Suppressor macrophage treated with lipopolysaccharide for 1 hour (primary cell): Measurements from ENCODE around the gene HLA-DOB.

Experiments
- DNase-seq, 3 donors: peaks; one replicate each; pipeline ENCODE4 v3.0.0-alpha.2; 2020 to 2022

Gene HLA-DOB

GRCh38 chr6:32843331-32843978 lies 26.7 kb upstream of the HLA-DOB start:
- peak in 1 of 3 donors; percentile 32 for DNase-seq

- no peak for DNase-seq
Observed at GRCh38 chr6:32842690-32843089, 25.9 kb upstream of the HLA-DOB start.

- no peak for DNase-seq
Observed at GRCh38 chr6:32842021-32842650, 25.3 kb upstream of the HLA-DOB start.

- DNase-seq: no peak
Observed at GRCh38 chr6:32840604-32841246, 23.9 kb upstream of the HLA-DOB start.

GRCh38 chr6:32839356-32839755 lies 22.6 kb upstream of the HLA-DOB start:
- DNase-seq: no peak

- DNase-seq: peak; percentile 97 to 98 (median 97)
Observed at GRCh38 chr6:32838114-32838958, 21.5 kb upstream of the HLA-DOB start, which contains the start of gene TAP2. Gene TAP2, minus strand, starts transcription at chr6:32838739. Its CDS starts 506 bp downstream, at chr6:32838233.

GRCh38 chr6:32837651-32838113 lies 20.9 kb upstream of the HLA-DOB start:
- no peak for DNase-seq

- DNase-seq: no peak
Observed at GRCh38 chr6:32836873-32837272, 20.1 kb upstream of the HLA-DOB start.

GRCh38 chr6:32835167-32835893 lies 18.5 kb upstream of the HLA-DOB start:
- DNase-seq: no peak

- DNase-seq: peak in 2 of 3 donors; percentile 49 to 55
Observed at GRCh38 chr6:32833664-32834063, 16.9 kb upstream of the HLA-DOB start.

- no peak for DNase-seq
Observed at GRCh38 chr6:32832535-32832934, 15.7 kb upstream of the HLA-DOB start.

GRCh38 chr6:32830936-32831335 lies 14.1 kb upstream of the HLA-DOB start:
- no peak for DNase-seq

- no peak for DNase-seq
Observed at GRCh38 chr6:32830017-32830416, 13.2 kb upstream of the HLA-DOB start.

- DNase-seq: peak in 1 of 3 donors; percentile 28
Observed at GRCh38 chr6:32829495-32829894, 12.7 kb upstream of the HLA-DOB start.

GRCh38 chr6:32827025-32827424 lies 10.2 kb upstream of the HLA-DOB start:
- DNase-seq: peak in 1 of 3 donors; percentile 33

GRCh38 chr6:32825966-32826365 lies 9.2 kb upstream of the HLA-DOB start:
- no peak for DNase-seq

- DNase-seq: peak in 1 of 3 donors; percentile 39
Observed at GRCh38 chr6:32819729-32820128, 2.9 kb upstream of the HLA-DOB start.

GRCh38 chr6:32818867-32819266 lies 2.1 kb upstream of the HLA-DOB start:
- DNase-seq: no peak

GRCh38 chr6:32815996-32816395 lies 806 bp downstream of the HLA-DOB start:
- peak in 1 of 3 donors; percentile 44 for DNase-seq

GRCh38 chr6:32815115-32815514 lies 1.7 kb downstream of the HLA-DOB start:
- DNase-seq: peak; percentile 53 to 67 (median 56)

- peak in 1 of 3 donors; percentile 48 for DNase-seq
Observed at GRCh38 chr6:32814145-32814544, 2.7 kb downstream of the HLA-DOB start.

GRCh38 chr6:32809171-32809570 lies 7.6 kb downstream of the HLA-DOB start:
- no peak for DNase-seq
